Calu3 (cell line): Measurements from ENCODE around the gene HDLBP. TPM values are rescaled to one million over a fixed set of nuclear protein-coding genes. Genes with fewer than 3 reads are reported as not detected.
A peak's percentile ranks its signal among the peaks of the same experiment; 100 is the strongest.

Experiments
- BruUV-seq: library from RNA; stranded (reverse); fragments of 400-500 nt; replicated peaks from 2 replicates; lab custom pipeline; 2021; lab: Mats Ljungman, UMichigan
- CTCF ChIA-PET: fragments of 300-600 bp; sonication (Branson Sonifier 250); formaldehyde crosslinking; loops from one replicate; lab custom pipeline; 2022; ENCODE audit warnings: antibody characterized with exemption; lab: Charles Lee
- DNase-seq: peaks from one replicate; pipeline ENCODE4 v3.0.0; 2022
- H3K27ac Mint-ChIP-seq: one replicate; pipeline ENCODE4 v1.8.0; 2022; ENCODE audit warnings: mixed read lengths; ENCODE audit not compliant: unreplicated experiment
- H3K27me3 Mint-ChIP-seq: one replicate; pipeline ENCODE4 v1.8.0; 2022; ENCODE audit warnings: mixed read lengths; ENCODE audit not compliant: unreplicated experiment
- H3K36me3 Mint-ChIP-seq: one replicate; pipeline ENCODE4 v1.8.0; 2022; ENCODE audit warnings: mild to moderate bottlenecking, moderate library complexity, mixed read lengths; ENCODE audit not compliant: insufficient read depth, unreplicated experiment
- H3K4me1 Mint-ChIP-seq: one replicate; pipeline ENCODE4 v1.8.0; 2022; ENCODE audit warnings: mild to moderate bottlenecking, low read depth, mixed read lengths; ENCODE audit not compliant: unreplicated experiment
- H3K4me3 Mint-ChIP-seq: one replicate; pipeline ENCODE4 v1.8.0; 2022; ENCODE audit warnings: mild to moderate bottlenecking, low read depth, moderate library complexity, mixed read lengths; ENCODE audit not compliant: unreplicated experiment
- H3K9me3 Mint-ChIP-seq: one replicate; pipeline ENCODE4 v1.8.0; 2022; ENCODE audit warnings: low read depth, mixed read lengths; ENCODE audit not compliant: unreplicated experiment
- CTCF ChIP-seq: fragments of 200-600 bp; IDR thresholded peaks from one replicate; pipeline ENCODE4 v1.8.0; 2022; ENCODE audit warnings: antibody characterized with exemption; ENCODE audit not compliant: unreplicated experiment
- intact Hi-C: fragments of 100-400 bp; cut with micrococcal nuclease; formaldehyde crosslinking; loops from one replicate; pipeline ENCODE4 v1.10.0; 2022; ENCODE audit not compliant: unreplicated experiment
- total RNA-seq: library from RNA; stranded (reverse); gene quantifications from 2 replicates; pipeline ENCODE4 v1.2.3, GENCODE V29; 2022

The HDLBP gene
- total RNA-seq, 1 experiment from 2014 or later = 493 TPM

GRCh38 chr2:241217320-241218031, 98.0 kb downstream of the HDLBP start:
- Mint-ChIP-seq H3K27ac (peak overlapping the region; percentile 64), H3K9me3 (no peaks in the 10 kb centered on the region), H3K27me3 (peaks cover 39% of the 10 kb centered on the region), H3K36me3 (peaks cover 49% of the 10 kb centered on the region), H3K4me1 (peaks cover 13% of the 10 kb centered on the region), H3K4me3 (peak overlapping the region; percentile 81)
- CTCF ChIA-PET = no interaction called here
- intact Hi-C loops = no loop called here
- no peak for TF ChIP-seq CTCF
- DNase-seq = peak; percentile 74
- BruUV-seq = TSS peak; percentile 23

- DNase-seq = no peak
- Mint-ChIP-seq H3K36me3 (peaks cover 44% of the 10 kb centered on the region), H3K4me3 (no peak overlapping the region), H3K27ac (no peak overlapping the region), H3K4me1 (peaks cover 13% of the 10 kb centered on the region), H3K9me3 (no peaks in the 10 kb centered on the region), H3K27me3 (peaks cover 51% of the 10 kb centered on the region)
- TF ChIP-seq CTCF = no peak
- intact Hi-C loops = no loop called here
- no TSS peak for BruUV-seq
- CTCF ChIA-PET = no interaction called here
Observed at GRCh38 chr2:241216211-241216761, 99.2 kb downstream of the HDLBP start.

GRCh38 chr2:241215421-241215820, 100.1 kb downstream of the HDLBP start:
- H3K27ac Mint-ChIP-seq = no peak overlapping the region
- intact Hi-C loops = no loop called here
- no TSS peak for BruUV-seq
- no peaks in the 10 kb centered on the region for H3K9me3 Mint-ChIP-seq
- peaks cover 41% of the 10 kb centered on the region for H3K36me3 Mint-ChIP-seq
- H3K4me1 Mint-ChIP-seq = peaks cover 13% of the 10 kb centered on the region
- no peak for DNase-seq
- CTCF ChIA-PET = interaction anchor here (0.5 kb wide), 1 partner anchor 26 kb away, joined by 4 read pairs; no protein-coding TSS in a partner anchor
- H3K4me3 Mint-ChIP-seq = no peak overlapping the region
- TF ChIP-seq CTCF = no peak
- H3K27me3 Mint-ChIP-seq = peaks cover 59% of the 10 kb centered on the region

- Mint-ChIP-seq H3K27ac (no peak overlapping the region), H3K9me3 (no peaks in the 10 kb centered on the region), H3K4me3 (no peak overlapping the region), H3K36me3 (peaks cover 39% of the 10 kb centered on the region), H3K4me1 (peaks cover 9% of the 10 kb centered on the region), H3K27me3 (peaks cover 66% of the 10 kb centered on the region)
- TF ChIP-seq CTCF = no peak
- CTCF ChIA-PET = interaction anchor here (0.6 kb wide), 2 partner anchors 11 to 43 kb away, joined by 3 read pairs; no protein-coding TSS in a partner anchor
- intact Hi-C loops = no loop called here
- DNase-seq = no peak
- no TSS peak for BruUV-seq
Observed at GRCh38 chr2:241214766-241215165, 100.7 kb downstream of the HDLBP start.
